ENCODE measurements around the gene LPP.

DNA sequence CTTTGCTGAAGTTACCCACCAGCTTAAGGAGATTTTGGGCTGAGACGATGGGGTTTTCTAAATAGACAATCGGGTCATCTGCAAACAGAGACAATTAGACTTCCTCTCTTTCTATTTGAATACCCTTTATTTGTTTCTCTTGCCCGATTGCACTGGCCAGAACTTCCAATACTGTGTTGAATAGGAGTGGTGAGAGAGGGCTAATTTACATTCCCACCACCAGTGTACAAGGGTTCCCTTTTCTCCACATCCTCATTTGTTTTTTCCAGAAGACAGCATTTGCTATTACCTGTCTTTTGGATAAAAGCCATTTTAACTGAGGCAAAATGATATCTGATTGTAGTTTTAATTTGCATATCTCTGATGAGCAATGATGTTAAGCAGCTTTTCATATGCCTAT, 687.9 kb downstream of the LPP start:
- no peak for TF ChIP-seq EZH2 (IDR thresholded peaks at IDR 0.05; ENCODE audit: insufficient read depth, low read length)
- TF ChIP-seq, protein P1, sequence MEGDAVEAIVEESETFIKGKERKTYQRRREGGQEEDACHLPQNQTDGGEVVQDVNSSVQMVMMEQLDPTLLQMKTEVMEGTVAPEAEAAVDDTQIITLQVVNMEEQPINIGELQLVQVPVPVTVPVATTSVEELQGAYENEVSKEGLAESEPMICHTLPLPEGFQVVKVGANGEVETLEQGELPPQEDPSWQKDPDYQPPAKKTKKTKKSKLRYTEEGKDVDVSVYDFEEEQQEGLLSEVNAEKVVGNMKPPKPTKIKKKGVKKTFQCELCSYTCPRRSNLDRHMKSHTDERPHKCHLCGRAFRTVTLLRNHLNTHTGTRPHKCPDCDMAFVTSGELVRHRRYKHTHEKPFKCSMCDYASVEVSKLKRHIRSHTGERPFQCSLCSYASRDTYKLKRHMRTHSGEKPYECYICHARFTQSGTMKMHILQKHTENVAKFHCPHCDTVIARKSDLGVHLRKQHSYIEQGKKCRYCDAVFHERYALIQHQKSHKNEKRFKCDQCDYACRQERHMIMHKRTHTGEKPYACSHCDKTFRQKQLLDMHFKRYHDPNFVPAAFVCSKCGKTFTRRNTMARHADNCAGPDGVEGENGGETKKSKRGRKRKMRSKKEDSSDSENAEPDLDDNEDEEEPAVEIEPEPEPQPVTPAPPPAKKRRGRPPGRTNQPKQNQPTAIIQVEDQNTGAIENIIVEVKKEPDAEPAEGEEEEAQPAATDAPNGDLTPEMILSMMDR (IDR thresholded peaks at IDR 0.05; ENCODE audit: insufficient read depth, low read depth, low read length) = no peak
